Astrocyte (in vitro differentiated cells and primary cell): ENCODE results near the gene COMMD4.

Experiments used
- CTCF ChIP-seq: IDR thresholded peaks from 2 replicates; pipeline ENCODE4 v1.5.1; 2011; ENCODE audit warnings: low read depth, mild to moderate bottlenecking, inconsistent platforms, low read length, moderate library complexity; ENCODE audit not compliant: insufficient read depth
- EZH2 ChIP-seq: IDR thresholded peaks from 2 replicates; pipeline ENCODE4 v1.6.1; 2012; ENCODE audit warnings: mild to moderate bottlenecking, low read length, inconsistent platforms; ENCODE audit not compliant: insufficient read depth

- TF ChIP-seq CTCF: no peak
- peak; percentile 84 for TF ChIP-seq EZH2
Measured at GRCh38 chr15:75348562-75349350, 12.9 kb downstream of the COMMD4 start.
